Mesenchymal stem cell (in vitro differentiated cells and primary cell): Measurements from ENCODE around the gene NOP16.

ENCODE experiments used
- DNase-seq: peaks from one replicate; pipeline ENCODE4 v3.0.0-alpha.2; 2013
- H2AFZ ChIP-seq: one replicate; pipeline ENCODE4 v1.6.1; 2013; ENCODE audit warnings: low read depth, mild to moderate bottlenecking, control low read depth, inconsistent platforms, low read length, moderate library complexity
- H2AK5ac ChIP-seq: 2 replicates; pipeline ENCODE4 v1.6.1; 2013; ENCODE audit warnings: low read length, moderate library complexity, mild to moderate bottlenecking, inconsistent platforms; ENCODE audit not compliant: severe bottlenecking
- H2BK120ac ChIP-seq: one replicate; pipeline ENCODE4 v1.6.1; 2013; ENCODE audit warnings: low read depth, mild to moderate bottlenecking, inconsistent platforms, low read length, moderate library complexity
- H2BK12ac ChIP-seq, 2 experiments: one replicate each; pipeline ENCODE4 v1.6.1; 2013; ENCODE audit warnings: inconsistent platforms in 2 of 2, low read length in 2 of 2, mild to moderate bottlenecking in 2 of 2, moderate library complexity in 2 of 2, control low read depth in 1 of 2
- H2BK15ac ChIP-seq: one replicate; pipeline ENCODE4 v1.6.1; 2013; ENCODE audit warnings: mild to moderate bottlenecking, low read depth, inconsistent platforms; ENCODE audit not compliant: poor library complexity, severe bottlenecking
- H2BK5ac ChIP-seq: 2 replicates; pipeline ENCODE4 v1.6.1; 2013; ENCODE audit warnings: low read depth, mild to moderate bottlenecking, low read length, control low read depth, inconsistent platforms; ENCODE audit not compliant: poor library complexity, severe bottlenecking
- H3K14ac ChIP-seq, 2 experiments: one replicate each; pipeline ENCODE4 v1.6.1; 2013; ENCODE audit warnings: inconsistent platforms in 2 of 2, low read length in 2 of 2, control low read depth in 1 of 2, mild to moderate bottlenecking in 1 of 2, moderate library complexity in 1 of 2
- H3K18ac ChIP-seq, 2 experiments: one replicate each; pipeline ENCODE4 v1.6.1; 2013; ENCODE audit warnings: inconsistent platforms in 2 of 2, low read length in 2 of 2, control low read depth in 1 of 2, low read depth in 1 of 2, mild to moderate bottlenecking in 1 of 2
- H3K23ac ChIP-seq, 2 experiments: one replicate each; pipeline ENCODE4 v1.6.1; 2013; ENCODE audit warnings: inconsistent platforms in 2 of 2, low read length in 2 of 2, mild to moderate bottlenecking in 2 of 2, moderate library complexity in 2 of 2, control low read depth in 1 of 2
- H3K27ac ChIP-seq: 2 replicates; pipeline ENCODE4 v1.5.1; 2013; ENCODE audit warnings: mild to moderate bottlenecking, moderate library complexity, low read length, control low read depth, inconsistent platforms; ENCODE audit not compliant: poor library complexity, severe bottlenecking
- H3K27me3 ChIP-seq, 2 experiments: 2 replicates each; pipeline versions ENCODE4 v1.6.1 to v1.7.0; 2013; ENCODE audit warnings: low read length in 2 of 2, mild to moderate bottlenecking in 2 of 2, moderate library complexity in 2 of 2, control low read depth in 1 of 2, inconsistent platforms in 1 of 2; ENCODE audit not compliant: control insufficient read depth in 1 of 2, insufficient read depth in 1 of 2
- H3K36me3 ChIP-seq, 2 experiments: 2 replicates each; pipeline versions ENCODE4 v1.6.1 to v1.7.0; 2013; ENCODE audit warnings: low read length in 2 of 2, control low read depth in 1 of 2, inconsistent platforms in 1 of 2, low read depth in 1 of 2, mild to moderate bottlenecking in 1 of 2; ENCODE audit not compliant: insufficient read depth in 2 of 2, control insufficient read depth in 1 of 2
- H3K4ac ChIP-seq, 2 experiments: one replicate each; pipeline ENCODE4 v1.6.1; 2013; ENCODE audit warnings: inconsistent platforms in 2 of 2, low read length in 2 of 2, mild to moderate bottlenecking in 2 of 2, moderate library complexity in 2 of 2, control low read depth in 1 of 2, low read depth in 1 of 2
- H3K4me1 ChIP-seq: 2 replicates; pipeline ENCODE4 v1.6.1; 2013; ENCODE audit warnings: low read depth, low read length, control low read depth; ENCODE audit not compliant: control insufficient read depth, insufficient read depth
- H3K4me2 ChIP-seq: 2 replicates; pipeline ENCODE4 v1.6.1; 2013; ENCODE audit warnings: low read length, mild to moderate bottlenecking, inconsistent platforms; ENCODE audit not compliant: poor library complexity, severe bottlenecking
- H3K4me3 ChIP-seq, 2 experiments: 2 replicates each; pipeline versions ENCODE4 v1.5.1 to v1.7.0; 2013; ENCODE audit warnings: low read length in 2 of 2, mild to moderate bottlenecking in 2 of 2, control low read depth in 1 of 2, low read depth in 1 of 2; ENCODE audit not compliant: insufficient read depth in 1 of 2
- H3K79me1 ChIP-seq: replicated peaks from 2 replicates; pipeline ENCODE4 v1.6.1; 2013; ENCODE audit warnings: mild to moderate bottlenecking, control low read depth, low read length, inconsistent platforms; ENCODE audit not compliant: poor library complexity, severe bottlenecking
- H3K9ac ChIP-seq: 2 replicates; pipeline ENCODE4 v1.7.0; 2013; ENCODE audit warnings: mild to moderate bottlenecking, low read length, moderate library complexity
- H3K9me3 ChIP-seq: 2 replicates; pipeline ENCODE4 v1.7.0; 2013; ENCODE audit warnings: mild to moderate bottlenecking, low read length; ENCODE audit not compliant: control insufficient read depth
- H4K8ac ChIP-seq: one replicate; pipeline ENCODE4 v1.6.1; 2013; ENCODE audit warnings: inconsistent platforms, mild to moderate bottlenecking, low read length, moderate library complexity
- H4K91ac ChIP-seq: one replicate; pipeline ENCODE4 v1.6.1; 2013; ENCODE audit warnings: mild to moderate bottlenecking, low read length, inconsistent platforms
- WGBS: methylation state at CpG from one replicate; pipeline ENCODE4 v1.1.7; 2013; ENCODE audit warnings: mixed read lengths; 5-methylcytosine and 5-hydroxymethylcytosine counted together
- small RNA-seq: library from polyadenylated mRNA; stranded (forward); fragments of <200 nt; extraction: miRNeasy Mini kit (QIAGEN cat#:217004); gene quantifications from one replicate; pipeline ENCODE3, GENCODE V24; 2013; ENCODE audit warnings: low read depth

NOP16 gene

DNA sequence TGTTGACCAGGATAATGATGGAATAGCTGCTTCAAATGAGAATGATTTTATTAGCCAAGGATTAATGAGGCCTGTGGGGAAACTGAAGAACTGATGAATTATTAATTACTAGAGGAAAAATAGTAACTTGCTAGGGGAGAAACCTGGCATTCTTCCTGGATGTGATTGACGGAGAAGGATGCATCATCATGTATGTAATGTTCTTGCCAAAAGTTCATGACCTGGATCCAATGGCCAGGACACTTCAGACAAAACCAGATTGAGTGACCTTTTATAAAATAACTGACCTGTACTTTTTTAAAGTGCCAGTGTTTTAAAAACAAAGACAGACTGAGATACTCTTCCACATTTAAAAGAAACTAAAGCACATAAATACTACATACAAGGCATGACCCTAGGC lies 50.5 kb downstream of the NOP16 start:
- Histone ChIP-seq H2AFZ (no peak overlapping the region), H3K36me3 (peaks cover 3 to 37% of the 10 kb centered on the region in 2 experiments), H3K4ac (no peak overlapping the region), H4K91ac (no peak overlapping the region), H3K79me1 (no peaks in the 10 kb centered on the region), H3K23ac (no peak overlapping the region), H2BK120ac (no peak overlapping the region), H3K4me2 (no peak overlapping the region), H3K14ac (no peak overlapping the region), H3K4me3 (no peak overlapping the region), H3K9me3 (no peaks in the 10 kb centered on the region), H3K9ac (no peak overlapping the region), H2BK5ac (no peak overlapping the region), H3K27ac (no peak overlapping the region), H2BK12ac (no peak overlapping the region), H3K18ac (no peak overlapping the region), H2BK15ac (no peak overlapping the region), H3K4me1 (no peaks in the 10 kb centered on the region), H2AK5ac (no peak overlapping the region), H4K8ac (no peak overlapping the region), H3K27me3 (no peaks in the 10 kb centered on the region)
- no peak for DNase-seq
- 67% methylated on average over 1 of the region's 1 CpG for WGBS

DNA sequence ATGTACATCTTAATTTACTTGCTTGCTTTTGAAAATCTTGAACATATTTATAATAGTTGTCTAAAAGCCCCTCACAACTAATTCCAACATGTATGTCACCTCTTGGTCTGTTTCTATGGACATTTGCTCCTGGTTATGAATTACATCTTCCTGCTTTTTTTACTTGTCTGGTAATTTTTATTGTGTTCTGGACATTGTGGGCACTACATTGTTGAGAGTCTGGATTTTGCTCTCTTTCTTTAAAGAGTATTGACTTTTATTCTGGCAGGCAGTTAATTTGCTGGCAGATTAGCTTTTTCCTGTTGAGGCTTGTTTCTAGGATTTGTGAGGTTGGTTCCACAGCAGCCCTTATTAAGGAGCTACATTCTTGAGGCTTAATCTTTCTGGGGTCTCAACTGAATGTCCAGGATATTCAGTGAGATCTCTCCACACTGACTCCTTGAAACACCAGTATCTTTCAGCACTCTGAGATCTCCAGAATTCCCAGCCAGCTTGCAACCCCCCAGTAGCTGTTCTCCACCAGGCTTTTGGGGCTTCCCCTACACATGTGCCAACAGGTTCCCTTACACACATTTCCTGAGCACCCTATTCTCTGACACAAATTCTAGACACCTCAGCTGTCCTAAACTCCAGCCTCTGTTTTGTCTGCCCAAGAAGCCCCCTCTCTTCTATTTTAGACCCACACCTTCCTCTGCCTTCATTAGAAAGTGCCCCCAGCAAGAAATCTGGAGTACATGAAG lies 54.2 kb downstream of the NOP16 start:
- Histone ChIP-seq H2BK5ac (no peak overlapping the region), H4K8ac (no peak overlapping the region), H4K91ac (no peak overlapping the region), H2AFZ (no peak overlapping the region), H3K4ac (no peak overlapping the region), H3K4me1 (no peaks in the 10 kb centered on the region), H2BK120ac (no peak overlapping the region), H3K36me3 (peaks cover 3 to 25% of the 10 kb centered on the region in 2 experiments), H3K18ac (no peak overlapping the region), H2BK12ac (no peak overlapping the region), H2AK5ac (no peak overlapping the region), H3K23ac (no peak overlapping the region), H3K27ac (no peak overlapping the region), H3K79me1 (no peaks in the 10 kb centered on the region), H3K27me3 (no peaks in the 10 kb centered on the region), H3K9me3 (no peaks in the 10 kb centered on the region), H3K14ac (no peak overlapping the region), H3K9ac (no peak overlapping the region), H2BK15ac (no peak overlapping the region), H3K4me2 (no peak overlapping the region), H3K4me3 (no peak overlapping the region)
- no peak for DNase-seq

Small RNA genes within 50 kb of the gene (small RNA-seq; reads per million reads assigned to genes)
- 86.3 reads per million, percentile 92 among the genes with 10 or more reads in this experiment for gene MIR1271
